Kidney (tissue), 14 donors: Measurements from ENCODE around the gene FAM83E. TPM values are rescaled to one million over a fixed set of nuclear protein-coding genes. Genes with fewer than 3 reads are reported as not detected.

Source experiments
- DNase-seq, 5 donors: peaks; one replicate each; pipeline ENCODE4 v3.0.0-alpha.2; 2013 to 2020
- FAIRE-seq: peaks from 2 replicates; lab custom pipeline; 2012; peaks lifted over from hg19 to GRCh38; lab: Jason Lieb, UNC
- H3K27ac ChIP-seq, 2 donors: one replicate each; pipeline ENCODE4 v1.7.0; 2013; ENCODE audit warnings: low read depth in 2 of 2, low read length in 2 of 2, inconsistent platforms in 1 of 2
- H3K27me3 ChIP-seq: one replicate; pipeline ENCODE4 v1.7.1; 2013; ENCODE audit warnings: low read length, inconsistent platforms; ENCODE audit not compliant: control insufficient read depth, insufficient read depth
- H3K36me3 ChIP-seq, 3 donors: one replicate each; pipeline versions ENCODE4 v1.7.0 to v1.7.1; 2013; ENCODE audit warnings: low read length in 3 of 3, control low read depth in 1 of 3, inconsistent platforms in 1 of 3; ENCODE audit not compliant: insufficient read depth in 3 of 3, control insufficient read depth in 2 of 3
- H3K4me1 ChIP-seq, 3 donors: one replicate each; pipeline versions ENCODE4 v1.7.0 to v1.7.1; 2013; ENCODE audit warnings: low read length in 3 of 3, inconsistent platforms in 1 of 3, low read depth in 1 of 3; ENCODE audit not compliant: control insufficient read depth in 2 of 3, insufficient read depth in 2 of 3
- H3K4me3 ChIP-seq, 3 donors: one replicate each; pipeline versions ENCODE4 v1.7.0 to v1.8.1; 2013; ENCODE audit warnings: low read length in 3 of 3, control low read depth in 1 of 3, inconsistent platforms in 1 of 3
- H3K9ac ChIP-seq, 3 donors: one replicate each; pipeline versions ENCODE4 v1.7.0 to v1.7.1; 2013; ENCODE audit warnings: low read length in 3 of 3, control low read depth in 1 of 3, inconsistent platforms in 1 of 3
- H3K9me3 ChIP-seq, 3 donors: one replicate each; pipeline versions ENCODE4 v1.7.0 to v1.7.1; 2013; ENCODE audit warnings: low read length in 3 of 3, control low read depth in 1 of 3, inconsistent platforms in 1 of 3; ENCODE audit not compliant: control insufficient read depth in 2 of 3, insufficient read depth in 1 of 3
- CTCF ChIP-seq: IDR thresholded peaks from 3 replicates; pipeline ENCODE4 v1.5.1; 2012; ENCODE audit warnings: mild to moderate bottlenecking, moderate library complexity, borderline replicate concordance; ENCODE audit not compliant: insufficient read depth; ENCODE audit errors: extremely low read depth
- intact Hi-C: fragments of 100-400 bp; cut with DNase I; formaldehyde crosslinking; loops from one replicate; pipeline ENCODE4 v1.11.1; 2022
- polyA plus RNA-seq: library from polyadenylated mRNA; stranded (reverse); fragments of 350-450 nt; fragmentation: Illumina TruSeq; extraction: RNeasy Lipid Tissue Mini Kit (QIAGEN cat#74804); gene quantifications from one replicate; pipeline ENCODE4 v1.2.3, GENCODE V29; 2014; ENCODE audit warnings: low read depth, low replicate concordance; ENCODE audit not compliant: insufficient read depth
- total RNA-seq: library from RNA; stranded (reverse); fragmentation: NEBNext Ultra II Directional; extraction: Animal tissue kit (Norgen Biotek cat#: 25700); gene quantifications from one replicate; pipeline ENCODE4 v1.2.1, GENCODE V29; 2021
- donor health status: control.
- donor health status: control.
- donor health status: control.
- donor health status: control.
- donor health status: control.
- donor health status: DM: yes; HTN: yes; CAD: no.
- donor health status: Normal renal cell carcinoma (clear cell type).

FAM83E gene
- total and polyA plus RNA-seq, 2 donors from 2014 or later: 0.41 to 15.9 TPM

- Histone ChIP-seq H3K4me1 (no peaks in the 10 kb centered on the region), H3K27me3 (no peaks in the 10 kb centered on the region), H3K9ac (no peak overlapping the region), H3K36me3 (no peaks in the 10 kb centered on the region), H3K27ac (no peak overlapping the region), H3K9me3 (no peaks in the 10 kb centered on the region), H3K4me3 (no peak overlapping the region)
- FAIRE-seq: no peak
- no peak for DNase-seq
- TF ChIP-seq CTCF: no peak
- intact Hi-C loops: no loop called here
Measured at GRCh38 chr19:48596679-48597465, 18.0 kb downstream of the FAM83E start.

GRCh38 chr19:48596237-48596636, 18.6 kb downstream of the FAM83E start:
- FAIRE-seq: no peak
- H3K9ac ChIP-seq: no peak overlapping the region
- H3K4me3 ChIP-seq: no peak overlapping the region
- H3K9me3 ChIP-seq: no peaks in the 10 kb centered on the region
- intact Hi-C loops: no loop called here
- DNase-seq: no peak
- no peaks in the 10 kb centered on the region for H3K4me1 ChIP-seq
- no peak for TF ChIP-seq CTCF
- H3K36me3 ChIP-seq: no peaks in the 10 kb centered on the region
- no peaks in the 10 kb centered on the region for H3K27me3 ChIP-seq
- no peak overlapping the region for H3K27ac ChIP-seq

GRCh38 chr19:48595833-48596232, 19.0 kb downstream of the FAM83E start:
- no peak for TF ChIP-seq CTCF
- intact Hi-C loops: no loop called here
- H3K4me1 ChIP-seq: no peaks in the 10 kb centered on the region
- FAIRE-seq (no peak), DNase-seq (no peak)
- H3K36me3 ChIP-seq: no peaks in the 10 kb centered on the region
- no peaks in the 10 kb centered on the region for H3K27me3 ChIP-seq
- H3K4me3 ChIP-seq: no peak overlapping the region
- H3K9me3 ChIP-seq: no peaks in the 10 kb centered on the region
- H3K9ac ChIP-seq: no peak overlapping the region
- H3K27ac ChIP-seq: no peak overlapping the region
